Mononuclear cell (primary cell): ENCODE data around the gene TMTC4. TPM values are rescaled to one million over a fixed set of nuclear protein-coding genes. Genes with fewer than 3 reads are reported as not detected.
A peak's percentile ranks its signal among the peaks of the same experiment; 100 is the strongest.
"Not testable (repeated sequence)": the region's sequence is repeated elsewhere in the genome, so short reads cannot be mapped to it uniquely, and the experiment has no call there.

ENCODE experiments used
- H3K27me3 ChIP-seq: 2 replicates; pipeline ENCODE4 v1.6.0; 2011; ENCODE audit warnings: low read length, control low read depth; ENCODE audit not compliant: insufficient read depth
- H3K4me1 ChIP-seq: 2 replicates; pipeline ENCODE4 v1.5.1; 2011; ENCODE audit warnings: mild to moderate bottlenecking, low read length, control low read depth; ENCODE audit not compliant: insufficient read depth
- H3K4me3 ChIP-seq: 2 replicates; pipeline ENCODE4 v1.5.1; 2011; ENCODE audit warnings: mild to moderate bottlenecking, low read length, moderate library complexity
- H3K9me3 ChIP-seq: 2 replicates; pipeline ENCODE4 v1.5.1; 2011; ENCODE audit warnings: low read depth, mild to moderate bottlenecking, control low read depth, low read length
- total RNA-seq: library from RNA; depleted of rRNA; stranded (reverse); fragments of >200 nt; gene quantifications from one replicate; pipeline ENCODE4 v1.2.3, GENCODE V29; 2012

The TMTC4 gene
- total RNA-seq: 9.2 TPM

DNA sequence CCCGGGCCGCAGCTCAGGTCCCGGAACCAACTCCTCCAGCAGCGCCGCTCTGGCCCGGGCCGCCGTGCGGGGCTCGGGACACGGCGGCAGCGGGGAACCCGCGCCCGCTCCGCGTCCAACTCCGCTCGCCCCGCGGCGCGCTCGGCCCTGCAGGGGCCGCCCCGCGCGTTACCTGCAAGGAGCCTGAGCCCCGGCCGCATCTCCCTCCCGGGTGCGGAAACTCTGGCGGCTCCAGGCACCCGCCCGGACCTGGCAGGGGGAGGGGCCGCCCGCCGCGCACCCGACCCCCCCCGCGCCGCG, at the start of gene TMTC4:
Gene TMTC4, minus strand, starts transcription at position 224 of the 300 bp plus-strand sequence. CDS start 4,433 bp downstream, outside the sequence.
- Histone ChIP-seq H3K4me3 (peak within 1 kb of the TSS; percentile 76), H3K27me3 (peaks cover 7% of the 10 kb centered on the region), H3K9me3 (no peaks in the 10 kb centered on the region), H3K4me1 (peaks cover 25% of the 10 kb centered on the region)

- no peaks in the 10 kb centered on the region for H3K4me1 ChIP-seq
- H3K9me3 ChIP-seq: no peaks in the 10 kb centered on the region
- no peak overlapping the region for H3K4me3 ChIP-seq
- no peaks in the 10 kb centered on the region for H3K27me3 ChIP-seq
Observed at GRCh38 chr13:100722517-100722916, 47.9 kb upstream of the TMTC4 start.

DNA sequence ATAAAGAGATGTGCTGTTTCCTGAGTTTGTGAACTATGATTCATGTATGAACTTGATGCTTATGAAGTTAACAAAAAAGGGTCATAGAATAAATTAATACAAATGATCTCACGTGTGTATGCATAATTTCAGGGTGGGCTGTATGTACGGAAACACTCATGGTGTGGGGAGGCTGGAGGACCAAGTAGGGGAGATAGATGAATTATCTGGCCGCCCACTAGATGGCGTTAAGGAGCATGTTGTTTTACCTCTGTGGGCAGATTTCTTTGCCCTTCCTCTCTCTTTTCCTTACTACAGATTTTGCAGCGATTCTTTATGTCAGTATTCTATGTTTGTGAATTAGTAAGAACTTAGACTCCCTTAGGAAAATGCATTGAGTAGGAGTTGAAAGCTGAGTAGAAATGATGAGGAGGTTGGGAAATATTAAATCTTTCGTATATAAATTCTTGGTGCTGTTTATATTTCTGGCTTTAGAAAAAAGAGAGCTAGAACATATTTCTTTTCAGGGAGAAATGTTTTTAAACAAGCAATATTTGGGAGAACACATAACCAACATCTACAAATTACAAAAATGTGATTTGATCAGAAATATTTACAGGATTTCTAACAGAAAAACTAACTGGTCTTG, 47.4 kb upstream of the TMTC4 start:
- Histone ChIP-seq H3K9me3 (no peaks in the 10 kb centered on the region), H3K27me3 (no peaks in the 10 kb centered on the region), H3K4me1 (no peaks in the 10 kb centered on the region), H3K4me3 (no peak overlapping the region)

- Histone ChIP-seq H3K4me3 (no peak overlapping the region), H3K27me3 (no peaks in the 10 kb centered on the region), H3K4me1 (no peaks in the 10 kb centered on the region), H3K9me3 (no peaks in the 10 kb centered on the region)
Observed at GRCh38 chr13:100715604-100716003, 41.0 kb upstream of the TMTC4 start.

GRCh38 chr13:100714478-100714877, 39.9 kb upstream of the TMTC4 start:
- Histone ChIP-seq H3K4me1 (no peaks in the 10 kb centered on the region), H3K4me3 (no peak overlapping the region), H3K9me3 (no peaks in the 10 kb centered on the region), H3K27me3 (no peaks in the 10 kb centered on the region)

DNA sequence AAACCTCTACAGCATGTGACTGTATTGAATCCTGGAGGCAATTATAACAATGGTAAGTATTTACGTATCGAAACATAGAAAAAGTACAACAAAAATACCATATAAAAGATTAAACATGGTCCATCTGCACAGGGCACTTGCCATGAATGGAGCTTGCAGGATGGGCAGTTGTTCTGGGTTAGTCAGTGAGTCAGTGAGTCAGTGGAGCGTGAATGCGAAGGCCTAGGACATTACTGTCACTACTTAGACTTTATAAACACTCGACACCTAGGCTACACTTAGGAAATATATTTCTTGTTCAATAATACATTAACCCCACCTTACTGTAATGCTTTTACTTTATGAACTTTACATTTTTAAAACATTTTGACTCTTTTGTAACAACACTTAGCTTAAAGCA, 35.6 kb upstream of the TMTC4 start:
- Histone ChIP-seq H3K27me3 (no peaks in the 10 kb centered on the region), H3K4me1 (no peaks in the 10 kb centered on the region), H3K9me3 (no peaks in the 10 kb centered on the region), H3K4me3 (no peak overlapping the region)

DNA sequence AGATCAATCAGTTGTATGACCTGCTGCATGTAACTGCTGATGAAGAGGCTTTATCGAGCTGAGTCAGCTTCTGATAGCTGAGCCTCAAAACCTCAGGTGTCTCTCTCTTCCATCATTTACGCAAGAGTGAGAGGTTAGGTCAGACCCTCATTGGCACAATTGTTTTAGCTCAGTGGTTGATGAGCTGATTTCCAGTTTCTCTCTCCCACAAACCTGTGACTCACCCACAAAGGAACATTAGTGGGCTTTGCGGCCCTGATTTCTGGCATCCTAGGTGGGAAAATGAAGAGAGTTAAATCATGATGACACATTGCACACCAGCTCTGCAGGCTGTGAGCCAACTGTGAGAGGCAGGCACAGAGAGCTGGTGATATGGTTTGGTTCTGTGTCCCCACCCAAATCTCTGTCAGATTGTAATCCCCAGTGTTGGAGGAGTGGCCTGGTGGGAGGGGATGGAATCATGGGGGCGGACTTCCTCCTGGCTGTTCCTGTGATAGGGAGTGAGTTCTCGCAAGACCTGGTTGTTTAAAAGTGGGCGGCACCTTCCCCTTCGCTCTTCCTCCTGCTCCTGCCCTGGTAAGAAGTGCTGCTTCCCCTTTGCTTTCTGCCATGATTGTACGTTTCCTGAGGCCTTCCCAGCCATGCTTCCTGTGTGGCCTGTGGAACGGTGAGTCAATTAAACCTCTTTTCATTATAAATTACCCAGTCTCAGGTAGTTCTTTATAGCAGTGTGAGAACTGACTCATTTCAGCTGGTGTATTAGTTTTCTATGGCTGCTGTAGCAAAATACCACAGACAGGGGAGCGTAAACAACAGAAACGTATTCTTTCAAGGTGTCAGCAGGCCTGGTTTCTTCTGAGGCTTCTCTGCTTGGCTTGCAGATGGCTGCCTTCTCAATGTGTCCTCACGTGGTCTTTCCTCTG, 33.5 kb upstream of the TMTC4 start:
- H3K4me1 ChIP-seq: no peaks in the 10 kb centered on the region
- no peaks in the 10 kb centered on the region for H3K27me3 ChIP-seq
- no peaks in the 10 kb centered on the region for H3K9me3 ChIP-seq
- no peak overlapping the region for H3K4me3 ChIP-seq

DNA sequence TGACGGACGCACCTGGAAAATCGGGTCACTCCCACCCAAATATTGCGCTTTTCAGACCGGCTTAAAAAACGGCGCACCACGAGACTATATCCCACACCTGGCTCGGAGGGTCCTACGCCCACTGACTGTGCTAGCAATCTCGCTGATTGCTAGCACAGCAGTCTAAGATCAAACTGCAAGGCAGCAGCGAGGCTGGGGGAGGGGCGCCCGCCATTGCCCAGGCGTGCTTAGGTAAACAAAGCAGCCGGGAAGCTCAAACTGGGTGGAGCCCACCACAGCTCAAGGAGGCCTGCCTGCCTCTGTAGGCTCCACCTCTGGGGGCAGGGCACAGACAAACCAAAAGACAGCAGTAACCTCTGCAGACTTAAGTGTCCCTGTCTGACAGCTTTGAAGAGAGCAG, 23.7 kb upstream of the TMTC4 start:
- H3K4me3 ChIP-seq, H3K4me1 ChIP-seq, H3K9me3 ChIP-seq, H3K27me3 ChIP-seq: not testable (repeated sequence)

DNA sequence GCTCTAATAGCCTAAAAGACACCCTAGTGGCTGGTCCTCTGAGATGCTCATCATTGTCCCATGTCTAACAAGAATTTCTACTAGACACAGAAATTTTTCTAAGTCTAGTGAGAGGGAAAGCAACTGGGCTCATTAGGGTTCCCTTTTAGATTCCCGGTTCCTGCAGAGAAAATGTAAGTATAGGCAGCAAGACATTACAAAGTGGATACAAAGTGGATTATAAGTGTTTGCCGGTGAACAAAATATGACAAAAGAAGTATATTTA, 20.8 kb upstream of the TMTC4 start:
- Histone ChIP-seq H3K4me3 (no peak overlapping the region), H3K9me3 (no peaks in the 10 kb centered on the region), H3K4me1 (no peaks in the 10 kb centered on the region), H3K27me3 (peaks cover 3% of the 10 kb centered on the region)

DNA sequence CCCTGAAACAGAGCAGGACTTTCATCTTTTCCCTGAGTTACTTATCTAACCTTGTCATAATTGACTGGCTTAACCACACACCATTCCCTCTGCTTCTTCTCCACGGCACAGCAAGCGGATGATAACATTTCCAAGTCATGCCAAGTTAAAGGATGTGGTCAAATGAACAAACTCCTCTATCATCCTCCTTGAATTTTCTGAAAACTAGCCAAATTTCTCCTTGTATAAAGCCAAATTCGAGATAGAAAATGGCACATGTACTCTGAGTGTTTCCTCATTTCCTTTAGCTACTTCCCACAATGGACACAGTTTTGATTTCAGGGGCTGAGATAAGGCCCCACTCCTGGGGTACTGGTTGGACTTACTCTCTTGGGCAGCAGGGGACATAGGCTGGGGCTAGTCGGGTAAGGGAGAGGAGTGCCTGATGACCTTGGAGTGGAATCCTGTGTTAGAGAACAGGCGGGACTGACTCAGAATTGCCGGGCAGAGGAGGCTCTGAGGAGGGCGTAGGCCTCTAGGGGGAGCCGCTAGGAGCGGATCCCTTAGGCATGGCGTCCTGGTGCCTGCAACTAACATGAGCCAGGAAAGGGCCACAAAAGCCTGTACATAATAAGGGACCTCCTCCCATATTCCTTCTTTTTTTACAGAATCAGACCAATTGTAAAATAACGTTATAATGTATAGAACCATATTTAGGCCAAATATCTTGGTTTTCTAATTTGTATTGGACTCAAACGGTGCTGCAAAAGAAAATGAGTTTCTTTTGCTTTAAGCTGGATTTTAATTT, 20.3 kb upstream of the TMTC4 start:
- no peak overlapping the region for H3K4me3 ChIP-seq

GRCh38 chr13:100689191-100689590, 14.6 kb upstream of the TMTC4 start:
- H3K9me3 ChIP-seq: peaks cover 17% of the 10 kb centered on the region
- no peaks in the 10 kb centered on the region for H3K4me1 ChIP-seq
- no peak overlapping the region for H3K4me3 ChIP-seq
- no peaks in the 10 kb centered on the region for H3K27me3 ChIP-seq

More for the DNA sequence above, 20.3 kb upstream of the TMTC4 start:
- Histone ChIP-seq H3K4me1 (no peaks in the 10 kb centered on the region), H3K9me3 (peaks cover under 1% of the 10 kb centered on the region), H3K27me3 (peaks cover 3% of the 10 kb centered on the region)

DNA sequence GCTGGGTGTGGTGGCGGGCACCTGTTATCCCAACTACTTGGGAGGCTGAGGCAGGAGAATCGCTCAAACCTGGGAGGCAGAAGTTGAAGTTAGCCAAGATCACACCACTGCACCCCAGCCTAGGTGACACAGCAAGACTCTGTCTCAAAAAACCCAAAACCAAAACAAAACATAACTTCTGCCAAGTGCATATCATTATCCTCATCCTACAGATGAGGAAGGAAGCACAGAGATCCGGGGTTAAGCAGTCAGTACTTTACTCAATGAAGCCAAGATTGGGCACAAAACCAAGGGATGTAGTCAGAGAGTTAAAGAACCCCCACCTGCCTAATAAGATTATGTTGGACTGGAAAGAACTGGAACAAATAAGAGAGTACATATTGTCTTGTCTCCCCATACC, 5.5 kb upstream of the TMTC4 start:
- Histone ChIP-seq H3K4me3 (no peak overlapping the region), H3K9me3 (no peaks in the 10 kb centered on the region), H3K4me1 (peaks cover 8% of the 10 kb centered on the region), H3K27me3 (peaks cover 7% of the 10 kb centered on the region)

- H3K9me3 ChIP-seq, H3K4me3 ChIP-seq, H3K27me3 ChIP-seq: not testable (repeated sequence)
- peaks cover 25% of the 10 kb centered on the region for H3K4me1 ChIP-seq
Observed at GRCh38 chr13:100677128-100677527, 2.5 kb upstream of the TMTC4 start.

DNA sequence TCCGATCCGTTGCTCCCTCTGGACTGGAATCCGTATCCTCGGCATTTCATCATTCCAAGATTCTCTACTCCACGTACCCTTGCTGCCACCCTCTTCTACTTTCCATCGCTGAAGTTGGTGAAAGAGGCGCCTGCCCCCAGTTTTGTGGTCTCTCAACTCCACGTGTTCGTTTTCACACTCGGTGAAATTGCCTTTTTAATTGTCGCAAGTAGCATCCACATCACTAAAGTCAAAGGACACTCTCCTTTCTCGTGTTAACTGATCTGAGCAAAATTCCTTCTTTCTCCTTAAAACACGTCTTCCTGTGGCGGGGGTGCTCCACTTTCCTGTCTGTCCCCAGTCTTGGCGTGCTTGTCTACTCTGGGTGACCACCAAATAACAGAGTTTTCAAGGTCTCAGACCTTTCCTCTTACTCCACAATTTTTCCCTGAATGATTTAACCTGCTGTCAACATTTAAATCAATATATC, 1.1 kb upstream of the TMTC4 start:
- Histone ChIP-seq H3K9me3 (no peaks in the 10 kb centered on the region), H3K4me1 (peaks cover 25% of the 10 kb centered on the region), H3K27me3 (peaks cover 7% of the 10 kb centered on the region), H3K4me3 (peak overlapping the region; percentile 76)

DNA sequence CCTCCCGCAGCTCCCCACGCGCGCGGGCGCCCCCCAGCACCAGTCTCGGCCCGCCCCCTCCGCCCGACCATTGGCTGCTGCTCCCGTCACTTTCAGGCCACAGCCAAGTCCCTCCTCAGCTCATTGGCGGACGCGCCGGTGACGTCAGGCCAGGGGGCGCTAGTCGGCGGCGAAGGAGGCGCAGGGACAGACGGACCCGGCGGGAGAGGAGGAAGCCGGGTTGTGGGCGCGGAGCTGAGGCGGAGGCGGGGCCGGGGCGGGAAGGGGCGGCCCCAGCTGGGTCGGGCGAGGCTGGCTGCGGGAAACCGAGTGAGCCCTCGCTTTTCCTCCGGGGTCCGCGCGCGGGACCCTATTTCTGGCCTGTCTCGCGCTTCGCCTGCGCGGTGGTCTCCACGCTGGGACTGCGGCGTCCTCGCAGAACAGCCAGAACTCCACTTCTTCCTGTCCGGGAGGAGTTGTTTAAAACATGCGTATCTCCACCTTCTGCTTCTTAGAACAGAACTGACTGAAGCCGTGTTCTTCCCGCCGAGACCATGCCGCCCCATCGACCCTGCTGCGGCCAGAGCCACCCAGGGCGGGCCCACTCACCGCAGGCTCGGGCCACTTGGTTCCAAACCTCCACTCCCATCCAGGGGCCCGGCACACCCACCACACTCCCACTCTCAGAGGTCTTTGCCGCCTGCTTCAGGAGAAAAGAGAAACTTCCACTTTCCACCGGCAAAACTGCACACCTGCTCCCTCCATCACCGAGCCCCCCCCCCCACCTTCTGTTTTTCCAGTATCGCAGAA, 471 bp upstream of the TMTC4 start:
- peak overlapping the region; percentile 76 for H3K4me3 ChIP-seq
- no peaks in the 10 kb centered on the region for H3K9me3 ChIP-seq
- peaks cover 25% of the 10 kb centered on the region for H3K4me1 ChIP-seq
- peaks cover 7% of the 10 kb centered on the region for H3K27me3 ChIP-seq
